Stimulated activated CD4-positive, alpha-beta T cell treated with anti-CD3 and anti-CD28 coated beads, TNF-alpha, amount 100 ng/mL, for 4 hours (primary cell): Measurements from ENCODE around the gene ZNF497.
"Not testable (repeated sequence)": the region's sequence is repeated elsewhere in the genome, so short reads cannot be mapped to it uniquely, and the experiment has no call there.

Experiments
- DNase-seq, 3 experiments: peaks; one replicate each; pipeline ENCODE4 v3.0.0-alpha.2; 2020; ENCODE audit warnings: low read depth in 3 of 3

ZNF497 gene

GRCh38 chr19:58394821-58395219, 32.3 kb upstream of the ZNF497 start:
- no peak for DNase-seq

GRCh38 chr19:58393725-58394033, 31.1 kb upstream of the ZNF497 start:
- no peak for DNase-seq

GRCh38 chr19:58392945-58393724, 30.6 kb upstream of the ZNF497 start:
- no peak for DNase-seq

- no peak for DNase-seq
Observed at GRCh38 chr19:58388175-58388526, 25.6 kb upstream of the ZNF497 start.

GRCh38 chr19:58387338-58388174, 25.0 kb upstream of the ZNF497 start:
- DNase-seq: no peak

GRCh38 chr19:58386576-58387337, 24.2 kb upstream of the ZNF497 start, which contains the start of gene RPS5:
RPS5 (plus strand) TSS chr19:58387269; CDS start chr19:58388138, 869 bp downstream.
- peak; percentile 87 to 94 (median 87) for DNase-seq

- DNase-seq: no peak
Observed at GRCh38 chr19:58385891-58386575, 23.5 kb upstream of the ZNF497 start.

GRCh38 chr19:58385313-58385890, 22.9 kb upstream of the ZNF497 start:
- DNase-seq: no peak

GRCh38 chr19:58382997-58383603, 20.5 kb upstream of the ZNF497 start:
- no peak for DNase-seq

GRCh38 chr19:58381460-58382212, 19.1 kb upstream of the ZNF497 start:
- DNase-seq: no peak

GRCh38 chr19:58380662-58381459, 18.3 kb upstream of the ZNF497 start, which contains the start of gene ZNF837:
ZNF837 (minus strand) TSS chr19:58381030; CDS start chr19:58369332, 11,698 bp downstream.
- DNase-seq: peak; percentile 92 to 94 (median 92)

- no peak for DNase-seq
Observed at GRCh38 chr19:58380037-58380661, 17.6 kb upstream of the ZNF497 start.

GRCh38 chr19:58379246-58379645, 16.7 kb upstream of the ZNF497 start:
- DNase-seq: no peak

- not testable (repeated sequence) for DNase-seq
Observed at GRCh38 chr19:58376724-58377123, 14.2 kb upstream of the ZNF497 start.

GRCh38 chr19:58374200-58374599, 11.6 kb upstream of the ZNF497 start:
- DNase-seq: no peak

- DNase-seq: no peak
Observed at GRCh38 chr19:58372311-58373133, 10.0 kb upstream of the ZNF497 start.

GRCh38 chr19:58368561-58369360, 6.2 kb upstream of the ZNF497 start:
- DNase-seq: no peak
